DOHH2 (cell line): ENCODE results near the gene SAT2.

ENCODE experiments used
- CTCF ChIP-seq: fragments of 200-600 bp; sonication (generic); IDR thresholded peaks from one replicate; pipeline ENCODE4 v1.5.1; 2014; ENCODE audit warnings: antibody characterized with exemption, mild to moderate bottlenecking, low read depth, low read length; ENCODE audit not compliant: poor library complexity, severe bottlenecking
- EZH2phosphoT487 ChIP-seq: fragments of 200-600 bp; sonication (generic); IDR thresholded peaks from 2 replicates; pipeline ENCODE4 v1.6.1; 2017; ENCODE audit warnings: borderline replicate concordance, mild to moderate bottlenecking, antibody characterized with exemption, low read length, moderate library complexity, mixed read lengths

- TF ChIP-seq CTCF = no peak
- TF ChIP-seq EZH2phosphoT487 = no peak
Measured at GRCh38 chr17:7626307-7626706, 1.3 kb downstream of the SAT2 start.
